Ecto neural progenitor cell (in vitro differentiated cells): ENCODE data around the gene ETAA1.

Experiments
- DNase-seq: peaks from one replicate; pipeline ENCODE4 v3.0.0-alpha.2; 2018; ENCODE audit warnings: low spot score

Gene ETAA1

DNA sequence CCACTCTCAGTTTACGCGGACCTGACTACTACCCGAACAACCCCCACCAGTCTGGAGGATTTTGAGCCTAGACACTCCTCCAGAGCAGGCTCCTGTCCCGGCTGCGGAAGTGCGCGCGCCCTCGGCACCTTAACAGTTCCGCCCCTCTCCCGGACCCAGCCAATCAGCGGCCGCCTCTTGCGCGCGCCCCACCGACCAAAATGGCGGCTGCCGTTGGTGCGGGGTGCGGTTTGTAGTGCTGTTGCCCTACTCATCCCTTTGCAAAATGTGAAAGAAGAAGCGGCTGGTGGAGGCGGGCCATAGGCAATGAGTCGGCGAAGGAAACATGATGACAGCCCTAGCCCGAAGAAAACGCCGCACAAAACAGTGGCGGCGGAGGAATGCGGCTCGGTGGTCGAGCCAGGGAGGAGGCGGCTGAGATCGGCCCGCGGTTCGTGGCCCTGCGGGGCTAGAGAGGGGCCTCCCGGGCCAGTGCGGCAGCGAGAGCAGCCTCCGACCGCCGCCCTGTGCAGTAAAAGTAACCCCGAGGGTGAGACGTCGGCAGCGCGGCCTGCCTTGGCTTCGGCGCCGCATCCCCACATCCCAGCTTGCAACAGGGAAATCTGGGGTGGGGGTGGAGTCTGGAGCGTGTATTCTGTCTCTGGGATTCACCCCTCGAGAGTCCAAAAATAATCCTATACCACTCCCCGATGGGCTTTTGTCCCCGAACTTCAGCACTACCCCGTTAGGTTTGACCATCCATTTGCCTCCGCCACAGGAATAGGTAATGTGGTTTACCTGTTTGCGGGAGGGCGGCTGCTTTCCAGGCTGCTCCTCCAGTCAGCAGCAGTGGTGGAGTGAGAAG is at the start of gene ETAA1:
Gene ETAA1, plus strand, starts transcription at position 191 of the 844 bp plus-strand sequence. Its CDS starts 116 bp downstream, at position 307.
- peak; percentile 95 for DNase-seq

- DNase-seq = no peak
Measured at GRCh38 chr2:67366832-67367412, 30.2 kb upstream of the ETAA1 start.

DNA sequence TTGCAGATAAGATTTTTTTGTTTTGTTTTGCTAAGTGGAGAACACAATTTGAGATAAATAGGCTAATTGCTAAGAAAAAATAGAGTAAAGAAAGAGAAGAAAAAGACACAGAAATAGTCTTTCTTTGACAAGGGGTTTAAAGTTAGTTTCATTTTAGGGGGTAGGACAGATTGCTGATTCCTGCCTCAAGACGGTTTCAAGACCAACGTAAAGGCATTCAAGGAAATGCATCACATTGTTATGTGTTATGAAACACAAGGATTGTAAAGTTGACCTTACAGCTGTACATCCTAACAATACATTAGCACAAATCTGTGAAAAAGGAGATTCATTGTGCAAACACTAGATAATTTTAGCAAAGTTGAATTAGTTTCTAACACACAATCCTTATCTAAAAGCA is 22.7 kb upstream of the ETAA1 start:
- no peak for DNase-seq

- DNase-seq = no peak
Measured at GRCh38 chr2:67374949-67375348, 22.2 kb upstream of the ETAA1 start.

- no peak for DNase-seq
Measured at GRCh38 chr2:67378555-67378954, 18.6 kb upstream of the ETAA1 start.

DNA sequence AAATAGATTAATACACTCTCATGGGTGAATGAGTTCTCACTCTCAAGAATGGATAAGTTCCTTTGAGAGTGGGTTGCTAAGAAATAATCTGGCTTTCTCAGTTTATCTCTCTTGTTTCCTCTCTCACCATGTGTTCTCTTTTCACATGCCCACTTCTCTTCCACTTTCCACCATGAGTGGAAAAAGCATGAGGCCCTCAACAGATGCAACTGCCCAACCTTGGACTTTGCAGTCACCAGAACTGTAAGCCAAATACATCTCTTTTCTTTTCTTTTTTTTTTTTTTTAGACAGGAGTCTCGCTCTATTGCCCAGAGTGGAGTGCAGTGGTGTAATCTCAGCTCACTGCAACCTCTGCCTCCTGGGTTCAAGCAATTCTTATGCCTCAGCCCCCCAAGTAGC is 18.1 kb upstream of the ETAA1 start:
- no peak for DNase-seq

GRCh38 chr2:67384123-67384822 is 12.9 kb upstream of the ETAA1 start:
- no peak for DNase-seq

GRCh38 chr2:67388680-67389079 is 8.5 kb upstream of the ETAA1 start:
- DNase-seq = no peak

DNA sequence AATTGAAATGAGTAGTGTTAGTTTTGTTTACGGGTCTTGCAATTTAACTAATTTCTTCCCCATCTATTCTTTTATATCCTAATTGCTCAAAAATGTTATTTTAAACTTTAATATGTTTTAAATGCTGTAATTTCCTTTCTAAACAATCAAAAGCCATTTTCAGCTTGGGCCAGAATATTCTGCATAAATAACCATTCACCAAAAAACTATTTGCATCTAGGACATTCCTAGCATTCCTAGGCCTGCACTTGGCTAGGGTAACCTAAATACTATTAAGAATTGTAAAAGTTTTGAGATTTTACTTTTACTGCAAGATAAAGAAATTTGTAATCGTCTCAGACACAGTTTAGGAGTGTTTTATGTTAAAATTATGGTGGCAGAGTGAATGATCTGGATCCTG is 7.8 kb upstream of the ETAA1 start:
- no peak for DNase-seq

DNA sequence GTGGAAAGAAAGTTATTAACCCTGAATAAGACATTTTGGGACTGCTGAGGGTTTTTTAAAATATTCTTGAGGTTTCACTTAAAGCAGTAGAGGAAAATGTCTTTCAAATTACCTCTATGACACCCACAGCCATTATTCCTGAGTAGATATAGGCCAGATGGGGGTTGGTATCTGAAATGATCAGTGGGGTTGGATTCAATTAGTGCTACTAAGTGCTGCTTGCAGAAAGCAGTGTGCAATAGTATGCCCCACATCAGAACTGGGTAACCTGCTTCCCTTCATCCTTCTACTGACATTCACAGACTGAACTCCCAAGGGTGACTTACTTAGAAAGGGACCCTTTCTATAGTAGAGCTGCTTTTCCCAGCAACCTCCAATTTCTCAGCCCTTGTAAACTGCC is 7.3 kb upstream of the ETAA1 start:
- no peak for DNase-seq

DNA sequence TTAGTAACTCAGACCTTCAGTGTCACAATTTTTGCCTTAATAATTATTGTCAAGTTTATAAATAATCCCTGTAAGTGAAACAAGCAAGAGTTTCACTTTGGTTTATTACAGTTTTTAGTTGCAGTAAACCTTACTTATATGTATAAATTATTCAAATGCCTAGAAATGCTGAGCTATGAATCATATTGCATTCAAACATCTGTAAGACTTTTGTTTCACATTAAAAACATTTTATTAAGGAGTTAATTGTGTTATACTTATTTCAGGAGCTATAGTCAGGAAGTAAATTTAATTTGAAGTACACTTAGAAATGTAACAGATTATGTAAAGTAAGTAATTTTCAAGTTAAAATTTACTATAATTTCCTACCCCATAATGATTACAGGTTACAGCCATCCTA is 3.9 kb upstream of the ETAA1 start:
- no peak for DNase-seq

GRCh38 chr2:67394734-67395133 is 2.4 kb upstream of the ETAA1 start:
- DNase-seq = no peak

DNA sequence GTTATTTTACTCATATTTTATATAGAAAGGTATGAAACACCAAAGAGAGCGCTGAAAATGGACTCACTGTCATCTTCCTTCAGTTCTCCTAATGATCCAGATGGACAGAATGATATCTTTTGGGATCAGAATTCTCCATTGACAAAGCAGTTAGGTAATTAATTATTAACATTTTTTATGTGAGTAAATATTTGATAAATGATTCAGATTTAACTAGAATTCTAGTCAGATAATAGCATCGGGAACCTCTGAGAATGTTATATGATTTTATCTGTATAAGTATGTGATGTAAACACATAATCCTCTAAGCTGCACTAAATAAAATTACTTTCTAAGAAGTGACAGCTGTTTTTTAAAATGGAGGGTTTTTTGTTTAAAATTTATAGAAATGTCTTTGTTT is 2.0 kb downstream of the ETAA1 start:
- DNase-seq = no peak

DNA sequence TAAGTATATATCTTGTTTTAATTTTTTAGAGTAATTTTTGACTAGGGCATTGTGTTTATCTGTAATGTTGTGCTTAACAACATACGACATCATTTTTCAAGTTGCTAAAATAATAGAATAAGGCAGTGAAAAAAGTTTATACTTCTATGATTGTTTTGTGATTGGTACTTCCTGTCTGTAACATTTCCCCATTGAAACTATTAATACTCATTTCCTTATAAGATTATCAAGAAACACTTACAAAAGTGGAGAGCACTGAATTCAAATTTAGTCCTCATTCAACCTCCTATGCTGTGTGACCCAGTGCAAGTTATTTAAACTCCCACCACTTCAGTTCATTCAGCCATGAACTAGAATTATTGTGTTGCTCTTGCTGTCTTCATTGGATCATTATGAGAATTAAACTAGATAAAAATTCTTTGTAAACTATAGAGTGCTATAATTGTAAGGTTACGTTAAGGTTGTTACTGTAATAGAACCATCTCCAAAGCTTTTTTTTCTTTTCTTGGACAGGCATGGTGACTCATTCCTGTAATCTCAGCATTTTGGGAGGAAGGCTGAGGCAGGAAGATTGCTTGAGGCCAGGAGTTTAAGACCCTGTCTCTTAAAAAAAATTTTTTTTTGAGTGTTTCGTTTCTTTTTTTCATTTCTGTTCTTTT is 2.8 kb downstream of the ETAA1 start:
- no peak for DNase-seq

GRCh38 chr2:67400560-67401485 is 3.7 kb downstream of the ETAA1 start:
- DNase-seq = no peak

DNA sequence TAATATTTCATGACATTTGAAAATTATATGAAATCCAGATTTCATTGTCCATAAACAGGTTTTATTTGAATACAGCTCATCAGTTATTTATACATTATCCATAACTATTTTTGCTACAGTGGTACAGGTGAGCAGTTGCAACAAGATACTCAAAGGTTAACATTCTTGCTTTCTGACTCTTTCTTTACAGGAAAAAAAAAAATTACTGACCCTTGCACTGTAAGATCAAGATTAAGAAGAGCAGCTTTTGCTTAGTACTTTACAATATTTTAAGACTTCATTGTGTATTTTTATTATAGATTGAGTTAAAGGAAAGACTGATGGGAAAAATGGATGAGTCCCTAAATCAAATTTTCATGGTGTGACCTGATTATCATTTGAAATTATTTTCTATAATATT is 11.2 kb downstream of the ETAA1 start:
- no peak for DNase-seq

GRCh38 chr2:67412424-67412823 is 15.3 kb downstream of the ETAA1 start:
- DNase-seq = no peak

GRCh38 chr2:67414867-67415266 is 17.7 kb downstream of the ETAA1 start:
- DNase-seq = no peak

DNA sequence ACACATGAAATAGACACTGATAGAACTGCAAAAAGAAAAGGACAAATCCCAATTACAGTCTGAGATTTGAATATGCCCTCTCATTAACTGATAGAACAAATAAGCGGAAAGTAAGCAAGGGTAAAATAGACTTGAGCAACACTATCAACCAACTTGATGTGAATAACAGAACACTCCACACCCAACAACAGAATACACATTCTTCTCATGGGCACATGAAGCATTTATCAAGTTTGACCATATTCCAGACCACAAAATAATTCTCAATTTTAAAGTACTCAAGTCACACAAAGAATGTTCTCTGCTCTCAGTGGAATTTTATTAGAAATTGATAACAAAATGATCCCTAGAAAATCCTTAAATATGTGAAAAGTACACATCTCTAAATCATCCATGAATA is 19.0 kb downstream of the ETAA1 start:
- DNase-seq = no peak

- DNase-seq = no peak
Measured at GRCh38 chr2:67423489-67423888, 26.4 kb downstream of the ETAA1 start.

GRCh38 chr2:67436221-67436620 is 39.1 kb downstream of the ETAA1 start:
- no peak for DNase-seq

DNA sequence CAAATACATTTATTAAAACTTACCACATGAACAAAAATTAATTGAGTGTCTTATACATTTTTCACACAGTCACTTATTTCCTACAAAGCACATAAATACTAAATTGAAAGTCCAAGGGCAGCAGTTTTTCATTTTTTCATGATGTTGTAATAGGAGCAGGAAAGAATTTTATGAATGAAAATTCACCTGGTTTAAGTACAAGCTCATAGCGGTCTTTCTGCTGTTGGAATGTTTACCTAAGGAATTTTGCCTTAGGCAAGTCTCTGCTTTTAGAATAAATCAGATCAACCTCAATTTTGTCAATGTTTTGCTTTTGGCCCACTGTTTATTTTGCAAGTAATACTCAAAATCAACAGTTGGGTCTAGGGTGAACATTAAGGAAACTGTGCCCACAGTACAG is 40.0 kb downstream of the ETAA1 start:
- no peak for DNase-seq
